Forelimb muscle (tissue), 1 donor: ENCODE data around the gene PTPRE. TPM values are rescaled to one million over a fixed set of nuclear protein-coding genes. Genes with fewer than 3 reads are reported as not detected.

Source experiments
- DNase-seq: peaks from one replicate; pipeline ENCODE4 v3.0.0-alpha.2; 2013; ENCODE audit warnings: low read depth
- polyA plus RNA-seq: library from polyadenylated mRNA; unstranded; fragments of 120-200 nt; gene quantifications from one replicate; pipeline ENCODE4 v1.2.1, GENCODE V29; 2013; ENCODE audit not compliant: insufficient read length

PTPRE gene
- polyA plus RNA-seq, 1 donor: 7.8 TPM

- DNase-seq: no peak
Measured at GRCh38 chr10:128095027-128095752, 188.3 kb downstream of the PTPRE start.

- no peak for DNase-seq
Measured at GRCh38 chr10:128095753-128096469, 189.0 kb downstream of the PTPRE start.

- peak; percentile 24 for DNase-seq
Measured at GRCh38 chr10:128096486-128097199, 189.7 kb downstream of the PTPRE start.

- DNase-seq: no peak
Measured at GRCh38 chr10:128097783-128098182, 190.9 kb downstream of the PTPRE start.

- DNase-seq: no peak
Measured at GRCh38 chr10:128098631-128099030, 191.7 kb downstream of the PTPRE start.

- DNase-seq: no peak
Measured at GRCh38 chr10:128099901-128100300, 193.0 kb downstream of the PTPRE start.

GRCh38 chr10:128101901-128102300 is 195.0 kb downstream of the PTPRE start:
- DNase-seq: no peak

GRCh38 chr10:128102480-128103228 is 195.8 kb downstream of the PTPRE start:
- DNase-seq: no peak

- no peak for DNase-seq
Measured at GRCh38 chr10:128103229-128103714, 196.4 kb downstream of the PTPRE start.

GRCh38 chr10:128105383-128105782 is 198.5 kb downstream of the PTPRE start:
- DNase-seq: no peak

- no peak for DNase-seq
Measured at GRCh38 chr10:128109707-128110106, 202.8 kb downstream of the PTPRE start.

- no peak for DNase-seq
Measured at GRCh38 chr10:128110339-128110738, 203.4 kb downstream of the PTPRE start.

GRCh38 chr10:128111696-128112095 is 204.8 kb downstream of the PTPRE start:
- DNase-seq: no peak

GRCh38 chr10:128113026-128113425 is 206.1 kb downstream of the PTPRE start:
- no peak for DNase-seq

GRCh38 chr10:128114901-128115300 is 208.0 kb downstream of the PTPRE start:
- no peak for DNase-seq

GRCh38 chr10:128115356-128115755 is 208.5 kb downstream of the PTPRE start:
- DNase-seq: no peak

GRCh38 chr10:128116187-128116586 is 209.3 kb downstream of the PTPRE start:
- no peak for DNase-seq

GRCh38 chr10:128116851-128117615 is 210.1 kb downstream of the PTPRE start:
- no peak for DNase-seq

GRCh38 chr10:128121750-128122412 is 215.0 kb downstream of the PTPRE start:
- DNase-seq: no peak

GRCh38 chr10:128122931-128123330 is 216.0 kb downstream of the PTPRE start:
- DNase-seq: no peak
